Fibroblast of skin of left quadriceps (primary cell): Measurements from ENCODE around the gene REXO1.
"Not testable (repeated sequence)": the region's sequence is repeated elsewhere in the genome, so short reads cannot be mapped to it uniquely, and the experiment has no call there.

ENCODE experiments used
- DNase-seq, 2 experiments: peaks; one replicate each; pipeline ENCODE4 v3.0.0-alpha.2; 2013; ENCODE audit warnings: low read depth in 2 of 2

The REXO1 gene

DNA sequence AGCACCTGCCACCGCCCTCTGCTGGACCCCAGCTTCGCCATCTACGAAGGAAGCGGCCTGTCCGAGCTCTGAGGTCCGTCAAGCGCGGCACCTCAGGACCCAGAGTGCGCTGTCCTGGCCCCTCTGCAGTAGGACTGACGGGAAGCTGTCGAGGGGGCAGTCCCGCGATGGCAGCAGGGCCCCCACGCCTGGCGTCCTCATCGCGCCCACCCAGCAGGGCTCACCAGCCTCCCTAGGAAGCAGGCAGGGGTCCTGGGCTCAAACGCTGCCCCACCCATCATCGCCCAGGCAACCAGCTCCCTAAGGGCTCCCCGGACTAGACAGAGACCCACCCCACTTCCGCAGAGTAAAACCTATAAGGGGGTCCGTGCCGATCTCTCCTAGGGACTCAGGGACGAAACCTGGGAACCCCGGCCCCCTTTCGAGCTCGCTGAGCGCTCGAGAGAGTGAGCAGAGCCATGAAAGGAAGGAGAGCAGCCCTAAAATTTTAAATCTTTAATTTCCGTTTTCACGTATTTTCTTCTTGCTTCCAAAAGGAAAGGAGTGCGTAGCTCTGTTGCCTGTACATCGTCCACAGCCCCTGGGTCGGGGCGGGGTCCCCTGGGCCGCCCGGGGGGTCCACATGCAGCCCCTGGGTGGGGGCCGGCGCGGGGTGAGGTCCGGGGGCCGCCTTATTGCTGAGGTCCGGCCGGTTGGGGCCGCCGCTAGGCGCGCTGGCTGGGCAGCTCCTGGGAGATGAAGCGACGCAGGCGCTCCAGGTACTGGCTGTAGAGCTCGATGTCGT, 28.4 kb upstream of the REXO1 start:
- not testable (repeated sequence) for DNase-seq

GRCh38 chr19:1875646-1876495, 27.6 kb upstream of the REXO1 start:
- peak; percentile 64 to 72 for DNase-seq

DNA sequence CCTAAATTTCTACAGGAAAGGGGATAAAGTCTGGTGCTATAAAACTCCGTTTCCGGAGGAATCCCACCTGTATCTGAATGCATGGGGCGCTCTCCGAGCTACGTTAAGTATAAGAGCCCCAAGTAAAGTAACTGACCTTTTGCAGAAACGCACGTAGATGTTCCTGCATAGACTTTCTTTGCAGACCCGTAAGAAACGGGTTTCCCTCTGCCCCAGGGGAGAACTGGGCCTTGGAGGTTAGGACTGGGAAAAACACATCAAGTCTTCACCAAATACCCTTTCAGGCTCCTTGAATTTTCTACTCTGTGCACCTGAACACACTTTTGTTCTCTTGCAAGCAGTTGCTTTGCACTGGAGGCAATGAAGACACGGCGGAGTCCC, 27.0 kb upstream of the REXO1 start:
- DNase-seq, result not testable (repeated sequence)

DNA sequence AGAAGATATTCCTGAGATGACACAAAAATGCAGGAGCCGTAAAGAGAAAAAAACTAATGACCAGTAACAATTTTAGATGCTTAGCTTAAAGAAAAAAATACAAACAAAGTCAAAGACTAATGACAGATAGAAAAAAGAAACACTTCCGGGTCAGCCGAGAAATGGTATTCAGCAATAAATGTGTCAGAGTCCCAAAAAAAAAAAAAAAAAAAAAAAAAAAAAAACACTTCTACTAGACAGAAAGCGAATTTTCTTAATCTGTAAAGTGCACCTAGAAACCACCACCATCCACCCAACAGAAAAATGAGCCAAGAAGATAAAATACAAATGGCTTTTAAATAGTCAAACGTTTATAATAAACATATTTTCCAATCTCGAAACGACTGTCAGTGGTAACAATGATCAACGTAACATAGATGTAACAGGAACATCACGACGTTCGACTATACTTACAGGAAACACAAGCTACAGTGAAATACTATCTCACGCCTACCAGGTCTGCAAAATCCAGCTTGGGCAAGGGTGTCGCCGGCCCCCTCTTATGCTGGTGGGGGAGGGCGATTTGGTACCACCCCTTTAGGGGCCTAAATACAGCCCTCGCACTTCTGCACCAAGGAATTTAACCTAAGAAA, 26.4 kb upstream of the REXO1 start:
- DNase-seq, result no peak

GRCh38 chr19:1873524-1874473, 25.5 kb upstream of the REXO1 start:
- no peak for DNase-seq

DNA sequence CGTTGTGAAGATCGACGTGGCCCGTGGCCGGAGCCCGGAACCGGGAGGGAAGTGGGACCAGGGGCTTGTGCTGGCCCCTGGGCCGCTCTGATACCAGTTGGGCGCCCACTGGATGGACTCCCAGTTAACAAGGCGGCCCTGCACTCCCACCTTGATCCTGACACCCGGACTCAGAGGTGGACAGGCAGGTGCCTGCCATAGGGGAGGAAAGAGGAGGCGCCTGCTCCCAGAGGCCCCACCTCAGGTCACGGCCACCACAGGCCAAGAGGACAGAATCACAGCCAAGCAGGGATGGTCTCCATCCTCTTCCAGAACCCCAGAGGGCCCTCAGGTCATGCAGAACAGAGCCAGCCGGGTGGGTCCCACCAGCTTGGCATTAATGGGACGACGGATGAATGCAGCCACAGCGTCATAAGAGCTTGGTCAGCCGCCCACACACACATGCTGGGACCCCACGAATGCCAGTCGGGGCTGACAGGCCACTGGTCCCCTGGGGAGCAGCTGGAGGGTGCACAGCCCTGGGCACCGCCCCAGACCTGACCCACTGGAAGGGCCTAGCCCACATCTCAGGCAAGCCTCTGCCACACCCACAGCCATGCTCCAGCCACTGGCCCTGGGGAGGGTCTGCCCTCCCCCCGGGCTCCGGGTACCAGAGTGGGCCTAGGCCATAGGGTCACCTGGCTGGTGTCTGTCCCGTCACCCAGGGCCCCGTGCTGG, 24.7 kb upstream of the REXO1 start:
- no peak for DNase-seq

- DNase-seq, result no peak
These were observed 23.3 kb upstream of the REXO1 start for GRCh38 chr19:1871630-1872029.

- no peak for DNase-seq
These were observed 22.9 kb upstream of the REXO1 start for GRCh38 chr19:1871140-1871597.

DNA sequence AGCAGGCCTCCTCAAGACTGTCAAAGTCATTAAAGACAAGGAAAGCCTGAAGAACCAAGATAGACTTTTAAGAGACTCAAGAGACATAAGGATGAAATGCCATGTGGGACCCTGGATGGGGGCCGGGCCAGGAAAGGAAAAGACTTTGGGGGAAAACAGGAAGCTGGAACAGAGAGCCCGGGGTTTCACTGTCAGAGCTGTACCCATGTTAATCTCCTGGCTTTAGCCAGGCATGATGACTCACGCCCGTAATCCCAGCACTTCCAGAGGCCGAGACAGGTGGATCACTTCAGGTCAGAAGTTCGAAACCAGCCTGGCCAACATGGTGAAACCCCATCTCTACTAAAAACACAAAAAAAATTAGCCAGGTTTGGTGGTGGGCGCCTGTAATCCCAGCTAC, 20.7 kb upstream of the REXO1 start:
- no peak for DNase-seq

DNA sequence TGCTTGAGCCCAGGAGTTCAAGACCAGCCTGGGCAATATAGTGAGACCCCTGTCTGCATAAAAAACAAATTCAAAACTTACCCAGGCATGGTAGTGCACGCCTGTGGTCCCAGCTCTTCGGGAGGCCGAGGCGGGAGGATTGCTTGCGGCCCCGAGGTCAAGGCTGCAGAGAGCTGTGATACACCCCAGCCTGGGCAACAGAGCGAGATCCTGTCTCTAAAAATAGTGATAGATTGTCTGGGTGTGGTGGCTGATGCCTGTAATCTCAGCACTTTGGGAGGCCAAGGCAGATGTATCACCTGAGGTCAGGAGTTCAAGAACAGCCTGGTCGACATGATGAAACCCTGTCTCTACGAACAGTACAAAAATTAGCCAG, 19.1 kb upstream of the REXO1 start:
- DNase-seq, result no peak

- no peak for DNase-seq
These were observed 18.5 kb upstream of the REXO1 start for GRCh38 chr19:1866693-1867348.

DNA sequence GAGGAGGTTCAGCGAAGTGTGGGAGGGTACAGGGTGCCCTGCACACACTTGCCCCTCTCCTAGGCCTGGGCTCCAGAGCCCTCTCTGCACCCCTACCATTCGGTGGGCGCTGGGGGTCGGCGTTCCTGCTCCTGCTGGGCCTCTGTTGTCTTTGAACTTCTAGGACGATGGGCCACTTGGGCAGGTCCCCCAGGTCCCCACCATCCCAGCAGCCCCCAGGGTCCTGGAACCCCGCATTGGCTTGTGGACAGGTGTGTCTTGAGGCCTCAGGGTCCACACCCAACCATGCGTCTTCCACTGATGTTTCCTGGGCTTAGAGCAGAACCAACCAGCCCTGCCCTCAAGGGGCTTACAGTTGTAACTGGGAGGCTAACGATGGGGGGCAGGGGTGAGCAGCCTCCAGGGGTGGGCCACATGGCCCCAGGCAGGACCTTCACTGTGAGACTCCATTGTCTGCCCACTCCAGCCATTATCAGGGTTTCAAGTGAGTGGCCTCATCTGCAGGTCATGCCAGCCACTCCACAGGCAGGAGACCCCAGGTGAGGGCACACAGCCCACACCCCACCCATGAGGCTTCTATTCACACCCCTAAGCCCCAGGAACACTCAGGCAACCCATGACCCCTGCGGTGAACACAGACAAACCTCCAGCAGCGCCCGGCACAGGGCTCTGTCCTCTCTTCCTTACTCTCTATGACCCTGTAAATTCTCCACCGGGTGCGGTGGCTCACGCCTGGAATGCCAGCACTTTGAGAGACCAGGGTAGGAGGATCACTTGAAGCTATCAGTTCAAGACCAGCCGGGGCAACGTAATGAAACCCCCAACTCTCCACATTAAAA, 17.1 kb upstream of the REXO1 start:
- no peak for DNase-seq

DNA sequence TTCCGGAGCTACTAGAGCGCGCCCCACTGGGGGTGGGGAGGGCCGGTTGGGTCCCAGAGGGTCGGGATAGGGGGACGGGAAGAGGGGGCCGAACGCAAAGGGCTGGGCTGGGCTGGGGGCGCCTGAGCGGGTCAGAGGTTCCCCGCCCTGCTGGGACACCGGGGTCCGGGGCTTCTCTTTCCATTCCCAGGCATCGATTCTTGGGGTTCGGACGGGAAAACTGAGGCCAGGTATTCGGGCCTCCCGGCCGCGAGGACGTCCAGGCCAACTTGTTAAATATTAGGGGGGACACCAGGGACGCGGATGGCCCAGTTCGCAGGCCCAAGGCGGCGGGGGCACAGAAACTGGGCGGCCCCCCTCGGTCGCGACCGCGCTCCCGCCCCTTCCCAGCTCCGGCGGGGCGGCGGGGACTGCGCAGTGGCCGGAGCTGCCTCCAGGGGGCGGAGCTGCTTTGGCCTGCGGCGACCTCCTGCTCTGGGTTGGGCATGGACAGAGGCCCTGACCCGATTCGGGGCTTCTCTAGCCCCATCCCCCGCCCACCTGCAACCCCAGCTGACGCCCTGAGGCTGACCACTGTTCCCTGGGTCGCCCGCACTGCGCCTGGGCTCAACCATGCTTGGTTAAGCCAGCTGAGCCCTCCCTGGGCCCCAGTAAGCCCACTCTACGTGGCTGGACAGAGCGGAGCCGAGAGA, 16.3 kb upstream of the REXO1 start:
- no peak for DNase-seq

DNA sequence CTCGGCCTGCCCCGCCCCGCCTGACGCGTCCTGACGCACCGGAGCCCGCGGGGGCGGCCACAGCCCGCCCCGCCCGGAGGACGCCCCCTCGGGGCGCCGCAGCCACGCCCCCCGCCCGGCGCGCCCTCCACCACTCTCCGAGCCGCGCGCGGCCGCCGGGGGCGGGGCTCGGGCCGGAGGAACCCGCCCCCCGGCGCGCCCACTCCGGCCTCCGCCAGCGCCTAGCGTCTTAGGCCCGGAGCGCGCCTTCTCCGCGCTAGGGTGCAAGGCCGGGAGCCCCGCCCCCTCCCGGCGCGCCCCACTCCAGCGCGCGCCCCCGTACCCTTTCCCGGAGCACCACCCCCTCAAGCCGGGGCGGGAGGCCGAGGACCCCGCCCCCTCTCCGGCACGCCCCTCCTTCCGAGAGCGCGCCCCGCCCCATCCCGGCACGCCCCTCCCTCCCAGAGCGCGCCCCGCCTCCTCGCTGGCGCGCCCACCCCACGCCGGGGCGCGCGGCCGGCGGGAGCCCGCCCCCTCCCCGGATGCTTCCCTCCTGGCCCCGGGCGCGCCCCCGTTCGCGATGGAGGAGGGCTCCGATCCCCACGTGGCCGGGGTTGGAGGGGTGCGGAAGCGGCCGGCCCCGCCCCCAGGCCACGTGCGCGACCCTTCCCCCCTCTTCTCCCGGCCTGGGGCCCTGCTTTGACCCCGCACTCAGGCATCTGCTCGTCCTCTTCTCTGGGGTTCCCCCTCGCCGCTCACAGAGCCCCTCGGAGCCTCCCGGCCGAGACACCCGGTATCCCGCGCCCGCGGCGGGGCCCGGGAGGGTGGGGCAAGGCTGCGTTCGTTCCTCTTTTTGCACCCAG, 15.6 kb upstream of the REXO1 start:
- DNase-seq, result peak; percentile 91 to 92

GRCh38 chr19:1863328-1863637, 15.0 kb upstream of the REXO1 start, which contains the start of gene KLF16:
Gene KLF16 (minus strand): TSS chr19:1863579. CDS start chr19:1863497, 82 bp downstream.
- no peak for DNase-seq

GRCh38 chr19:1862424-1863327, 14.4 kb upstream of the REXO1 start:
- no peak for DNase-seq

GRCh38 chr19:1862068-1862423, 13.8 kb upstream of the REXO1 start:
- DNase-seq, result no peak
